Measurements from ENCODE around the gene SIVA1.

The SIVA1 gene

DNA sequence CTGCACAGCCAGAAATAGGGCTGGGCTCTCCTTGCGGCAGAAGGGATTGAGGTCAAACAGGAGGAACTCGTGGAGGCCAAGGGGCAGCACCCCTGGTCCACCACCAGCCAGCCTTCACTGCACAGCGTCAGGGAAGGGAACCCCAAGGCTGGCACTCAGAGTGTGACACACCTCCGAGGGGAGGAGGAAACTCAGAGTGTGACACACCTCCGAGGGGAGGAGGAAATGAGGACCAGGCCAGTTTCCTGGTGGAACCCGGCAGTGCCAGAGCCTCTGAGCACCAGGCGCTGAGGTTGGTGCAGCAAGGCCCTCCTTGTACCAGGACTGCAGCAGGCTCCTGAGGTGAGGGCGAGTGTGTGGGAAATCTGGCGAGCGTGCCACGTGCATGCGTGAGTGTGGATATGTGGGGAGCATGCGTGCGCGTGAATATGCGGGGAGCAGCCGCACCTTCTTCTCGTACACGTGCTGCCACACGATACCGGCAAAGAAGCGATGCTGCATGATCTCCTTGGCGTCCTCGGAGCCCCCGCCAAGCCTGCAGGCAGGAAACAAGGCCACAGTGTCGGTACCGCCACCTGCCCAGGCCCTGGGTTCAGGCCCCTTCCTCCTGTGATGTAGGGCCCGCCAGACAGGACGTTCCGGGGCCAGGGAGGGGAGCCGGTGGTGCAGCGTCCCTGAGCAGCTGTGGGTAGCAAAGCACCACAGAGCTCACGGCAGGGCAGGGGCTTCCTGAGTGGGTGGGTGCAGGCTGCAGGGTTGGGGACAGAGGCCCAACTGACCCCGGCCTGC, 19.2 kb downstream of the SIVA1 start:
- DNase-seq (ENCODE audit: low read depth): no peak

DNA sequence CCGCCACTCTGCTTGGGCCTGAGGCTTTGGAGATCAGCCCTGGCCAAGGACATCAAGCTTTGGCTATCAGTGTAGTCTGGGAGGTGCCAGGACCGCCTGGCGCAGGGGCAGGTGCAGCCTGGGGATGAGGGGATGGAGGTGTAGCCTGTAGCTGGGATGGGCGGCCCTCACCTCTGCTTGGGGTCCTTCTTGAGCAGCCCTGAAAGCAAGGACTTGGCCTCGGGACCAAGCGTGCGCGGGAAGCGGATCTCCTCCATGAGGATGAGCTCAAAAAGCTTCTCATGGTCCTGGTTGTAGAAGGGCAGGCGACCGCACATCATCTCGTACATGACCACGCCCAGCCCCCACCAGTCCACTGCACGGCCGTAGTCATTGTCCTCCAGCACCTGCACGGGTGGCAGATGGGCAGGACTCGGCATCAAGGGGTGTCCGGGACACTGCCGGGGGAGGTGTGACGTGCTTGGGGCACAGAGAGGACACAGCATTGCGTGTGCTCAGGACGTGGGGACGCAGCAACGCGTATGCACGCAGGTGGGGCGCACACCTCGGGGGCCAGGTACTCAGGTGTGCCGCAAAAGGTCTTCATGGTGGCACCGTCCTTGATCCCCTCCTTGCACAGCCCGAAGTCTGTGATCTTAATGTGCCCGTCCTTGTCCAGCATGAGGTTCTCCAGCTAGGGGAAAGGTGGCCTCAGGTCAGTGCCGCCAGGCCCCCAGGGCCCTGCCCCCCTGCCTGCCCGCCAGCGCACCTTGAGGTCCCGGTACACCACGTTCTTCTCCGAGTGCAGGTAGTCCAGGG, 20.0 kb downstream of the SIVA1 start:
- DNase-seq (ENCODE audit: low read depth): no peak

DNA sequence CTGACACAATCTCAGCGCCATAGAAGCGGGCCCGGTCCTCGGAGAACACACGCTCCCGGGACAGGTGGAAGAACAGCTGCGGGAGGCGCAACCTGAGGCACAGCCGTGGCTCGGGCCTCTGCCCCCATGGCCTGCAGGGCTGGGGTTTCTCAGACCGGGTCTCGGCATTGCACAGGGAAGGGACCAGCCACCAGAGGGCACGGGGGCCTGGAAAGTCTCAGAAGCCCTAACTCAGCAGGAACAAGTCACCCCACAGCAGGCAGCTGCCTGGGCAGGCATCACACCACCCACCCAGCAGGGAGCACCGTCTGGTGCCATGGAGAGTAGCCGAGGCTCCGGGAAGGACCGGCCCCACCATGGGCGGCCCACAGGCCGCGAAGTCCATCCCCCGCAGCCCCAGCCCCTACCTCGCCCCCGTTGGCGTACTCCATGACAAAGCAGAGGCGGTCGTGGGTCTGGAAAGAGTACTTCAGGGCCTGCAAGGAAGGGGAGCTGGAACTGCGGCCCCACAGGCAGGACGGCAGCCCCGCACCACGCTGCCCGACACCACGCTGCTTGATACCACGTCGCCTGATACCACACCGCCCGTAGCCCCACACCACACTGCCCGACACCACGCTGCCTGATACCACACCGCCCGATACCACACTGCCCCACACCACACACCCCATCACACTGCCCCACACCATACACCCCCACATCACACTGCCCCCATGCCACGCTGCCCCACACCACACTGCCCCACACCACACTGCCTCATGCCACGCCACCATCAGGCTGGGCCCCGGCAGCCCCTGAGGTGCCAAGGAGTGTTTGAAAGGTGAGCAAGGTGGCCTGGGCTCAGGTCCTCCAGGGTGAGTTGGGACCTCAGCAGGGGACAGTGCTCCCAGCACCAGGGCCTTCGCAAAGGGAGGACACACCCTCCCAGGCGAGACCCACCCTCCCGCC, 20.8 kb downstream of the SIVA1 start:
- no peak for DNase-seq (ENCODE audit: low read depth)

DNA sequence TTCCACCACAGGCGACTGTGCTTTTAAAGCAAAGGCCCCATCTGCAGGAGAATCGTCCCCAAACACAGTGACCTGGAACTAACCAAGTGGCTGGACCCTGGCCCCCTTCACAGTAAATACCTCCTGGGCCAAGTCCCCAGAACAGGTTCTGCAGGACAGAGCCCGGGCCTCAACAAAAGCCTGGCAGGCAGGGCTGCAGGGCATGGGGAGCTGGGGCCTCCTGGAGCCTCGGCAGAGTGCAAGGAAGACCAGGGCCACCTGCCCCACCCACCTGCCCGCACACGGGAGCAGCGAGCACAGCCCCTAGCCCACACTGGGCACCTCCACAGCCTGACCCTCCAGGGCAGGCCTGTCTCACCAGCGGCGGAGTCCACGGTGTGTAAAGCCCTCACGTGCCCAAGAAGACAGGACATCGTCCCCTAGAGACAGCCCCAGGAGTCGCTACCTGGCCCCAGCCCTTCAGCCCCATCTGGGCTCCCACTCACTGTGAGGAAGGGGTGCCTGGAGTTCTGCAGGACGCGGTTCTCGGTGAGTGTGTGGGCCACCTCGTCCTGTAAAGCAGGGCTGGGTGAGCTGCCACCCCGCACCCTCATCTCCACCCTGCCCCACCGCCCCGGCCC, 21.6 kb downstream of the SIVA1 start:
- no peak for DNase-seq (ENCODE audit: low read depth)

DNA sequence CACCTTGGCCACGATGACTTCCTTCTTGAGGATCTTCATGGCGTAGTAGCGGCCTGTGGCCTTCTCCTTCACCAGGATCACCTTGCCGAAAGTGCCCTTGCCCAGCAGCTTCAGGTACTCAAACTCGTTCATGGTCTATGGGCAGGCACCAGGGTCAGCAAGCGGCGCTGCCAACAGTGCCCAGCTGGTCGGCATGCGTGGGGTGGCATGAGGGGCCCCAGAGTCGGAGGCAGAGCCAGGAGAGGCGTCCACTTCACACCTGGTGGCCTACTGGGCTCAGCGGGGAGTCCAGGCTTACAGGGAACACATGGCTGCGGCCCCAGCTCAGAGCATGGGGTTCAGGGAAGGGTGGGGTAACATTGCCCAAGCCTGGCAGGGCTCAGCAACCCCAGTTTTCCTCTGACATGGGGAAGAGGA, 22.1 kb downstream of the SIVA1 start:
- DNase-seq (ENCODE audit: low read depth): no peak

DNA sequence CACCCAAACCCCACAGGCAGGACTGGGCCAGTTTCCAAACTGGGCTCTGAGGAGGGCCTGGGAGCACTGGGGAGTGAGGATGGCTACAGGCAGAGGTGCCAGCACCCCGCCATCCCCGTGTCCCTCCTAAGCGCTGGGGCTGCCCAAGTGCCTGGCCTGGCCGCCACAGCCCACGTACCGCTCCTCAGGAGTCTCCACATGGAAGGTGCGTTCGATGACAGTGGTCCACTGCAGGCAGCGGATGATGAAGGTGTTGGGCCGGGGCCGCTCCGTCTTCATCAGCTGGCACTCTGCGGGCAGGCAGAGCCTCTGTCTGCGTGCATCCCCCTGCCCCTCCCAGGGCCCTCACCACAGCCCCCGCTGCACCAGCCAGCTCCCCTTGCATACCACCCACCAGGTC, 23.5 kb downstream of the SIVA1 start:
- no peak for DNase-seq (ENCODE audit: low read depth)

DNA sequence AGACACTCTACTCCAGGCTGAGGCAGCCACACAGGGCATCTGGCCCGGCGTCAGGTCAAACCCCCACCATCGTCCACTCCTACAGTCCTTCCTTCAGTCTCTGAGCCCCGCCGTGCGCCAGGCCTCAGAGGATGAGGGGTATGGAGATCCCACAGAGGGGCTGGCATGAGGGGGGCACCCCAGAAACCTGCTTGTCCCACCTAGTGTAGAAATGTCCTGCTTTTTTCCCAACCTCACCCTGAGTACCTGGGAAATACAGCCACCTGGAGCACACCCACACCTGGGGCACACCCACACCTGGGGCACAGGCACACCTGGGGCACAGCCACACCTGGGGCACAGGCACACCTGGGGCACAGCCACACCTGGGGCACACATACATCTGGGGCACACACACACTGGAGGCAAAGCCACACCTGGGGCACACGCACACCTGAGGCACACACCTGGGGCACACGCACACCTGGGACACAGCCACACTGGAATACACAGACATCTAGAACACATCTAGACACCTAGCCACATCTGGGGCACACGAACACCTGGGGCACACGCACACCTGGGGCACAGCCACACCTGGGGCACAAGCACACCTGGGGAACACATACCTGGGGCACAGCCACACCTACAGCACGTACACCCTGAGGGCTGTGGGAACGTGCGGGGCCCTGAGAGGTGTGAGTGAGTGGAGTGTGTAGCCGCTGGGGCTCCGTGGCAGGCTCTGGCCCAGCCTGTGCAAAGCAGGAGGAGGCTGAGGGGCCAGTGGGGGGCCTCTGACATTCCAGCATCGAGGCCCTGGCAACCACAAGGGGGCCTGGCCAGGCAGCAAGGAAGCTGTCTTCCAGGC, 24.2 kb downstream of the SIVA1 start:
- DNase-seq (ENCODE audit: low read depth): no peak

DNA sequence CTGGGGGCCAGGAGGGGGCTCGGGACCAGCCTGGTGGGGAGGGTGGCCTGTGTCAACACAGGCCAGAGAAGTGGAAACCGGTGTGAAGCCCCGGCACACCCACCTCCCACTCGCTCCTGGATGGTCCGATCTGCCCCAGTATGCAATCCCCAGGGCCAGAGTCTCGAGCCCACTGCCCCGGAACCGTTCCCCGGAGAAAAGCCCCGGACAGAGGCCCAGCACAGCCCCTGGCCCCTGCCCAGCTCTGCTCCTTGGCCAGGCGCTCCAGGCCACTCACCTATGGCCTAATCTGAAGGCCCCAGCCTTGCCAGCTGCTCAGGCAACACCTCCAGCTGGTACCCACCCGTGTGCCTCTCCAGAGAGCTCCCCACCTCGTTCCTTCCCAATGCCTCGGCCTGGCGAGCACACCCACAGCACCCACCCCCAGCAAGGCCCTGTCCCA, 24.9 kb downstream of the SIVA1 start:
- DNase-seq (ENCODE audit: low read depth): no peak

DNA sequence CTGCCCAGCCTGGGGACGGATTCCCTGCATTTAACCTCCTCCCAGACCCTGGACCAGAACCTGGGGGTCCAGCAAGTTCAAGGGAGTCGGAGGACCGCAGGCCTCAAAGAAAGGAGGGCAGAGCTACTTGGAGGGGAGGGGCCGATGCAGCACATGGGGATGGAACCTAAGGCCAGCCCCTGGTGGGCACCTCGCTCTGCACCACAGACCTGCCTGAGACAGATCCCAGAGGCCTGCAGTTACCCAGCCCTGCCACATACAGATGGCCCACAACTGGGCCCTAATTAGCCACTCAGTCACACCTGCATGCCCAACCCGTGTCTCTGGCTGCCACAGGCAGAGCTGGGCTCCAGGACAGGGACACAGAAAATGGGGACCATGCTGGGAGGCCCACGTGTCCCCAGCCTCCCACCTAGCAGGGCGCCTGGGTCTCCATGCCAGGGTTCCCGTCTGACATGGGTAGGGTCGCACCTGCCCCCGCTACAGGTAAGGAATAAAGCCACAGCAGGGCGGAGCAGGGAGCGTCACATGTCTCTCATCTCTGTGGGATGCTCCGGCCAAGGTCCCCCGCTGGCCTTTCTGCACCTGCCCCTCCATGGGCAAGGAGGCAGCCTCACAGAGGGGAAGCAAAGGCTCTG, 25.9 kb downstream of the SIVA1 start:
- no peak for DNase-seq (ENCODE audit: low read depth)

DNA sequence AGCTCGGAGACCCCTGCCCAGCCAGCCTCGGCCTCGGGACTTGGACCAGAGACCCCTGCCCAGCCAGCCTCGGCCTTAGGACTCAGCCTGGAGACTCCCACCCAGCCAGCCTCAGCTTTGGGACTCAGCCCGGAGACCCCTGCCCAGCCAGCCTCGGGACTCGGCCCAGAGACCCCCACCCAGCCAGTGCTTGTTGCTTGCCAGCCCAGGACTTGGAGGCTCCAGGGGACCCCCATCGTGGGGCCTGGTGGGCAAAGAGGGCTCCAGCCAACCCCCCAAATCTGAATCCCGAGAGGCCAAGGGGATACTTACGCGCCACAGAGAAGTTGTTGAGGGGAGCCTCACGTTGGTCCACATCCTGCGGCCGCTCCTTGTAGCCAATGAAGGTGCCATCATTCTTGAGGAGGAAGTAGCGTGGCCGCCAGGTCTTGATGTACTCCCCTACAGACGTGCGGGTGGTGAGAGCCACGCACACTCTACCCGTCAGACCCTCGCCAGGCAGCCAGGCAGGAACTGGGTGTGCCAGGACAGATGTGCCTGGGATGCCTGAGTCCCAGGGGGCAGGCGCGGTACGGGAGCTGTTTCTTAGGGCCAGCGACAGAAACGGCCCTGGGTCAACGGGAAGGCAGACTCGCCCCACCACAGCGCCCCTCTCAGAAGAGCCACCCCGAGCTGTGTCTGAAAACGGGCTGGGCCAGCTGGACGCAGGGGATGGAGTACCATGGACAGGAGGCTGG, 27.0 kb downstream of the SIVA1 start:
- no peak for DNase-seq (ENCODE audit: low read depth)

DNA sequence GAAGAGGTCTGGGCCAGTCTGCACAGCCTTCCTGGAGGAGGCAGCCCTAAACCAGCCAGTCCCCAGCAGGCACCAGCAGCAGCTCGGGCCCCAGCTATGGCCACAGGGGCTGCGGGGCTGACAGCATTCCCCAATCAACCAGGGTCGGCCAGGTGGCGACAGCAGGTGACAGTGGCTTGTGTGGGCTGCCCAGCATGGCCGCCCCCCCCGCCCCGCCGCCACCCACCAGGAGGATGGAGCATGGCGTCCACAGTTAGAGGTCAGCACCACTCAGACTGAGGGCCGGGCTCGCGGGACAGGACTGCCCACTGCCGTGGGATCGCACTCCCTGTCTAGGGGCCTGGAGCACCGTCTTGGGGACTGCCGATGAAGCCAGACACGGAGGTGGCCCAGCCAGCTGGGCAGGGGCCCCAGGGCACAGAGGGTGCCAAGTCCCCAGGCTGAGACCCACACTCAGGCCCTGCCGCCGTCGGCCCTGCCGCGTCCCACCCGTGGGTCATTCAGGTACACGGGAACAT, 27.6 kb downstream of the SIVA1 start:
- no peak for DNase-seq (ENCODE audit: low read depth)

DNA sequence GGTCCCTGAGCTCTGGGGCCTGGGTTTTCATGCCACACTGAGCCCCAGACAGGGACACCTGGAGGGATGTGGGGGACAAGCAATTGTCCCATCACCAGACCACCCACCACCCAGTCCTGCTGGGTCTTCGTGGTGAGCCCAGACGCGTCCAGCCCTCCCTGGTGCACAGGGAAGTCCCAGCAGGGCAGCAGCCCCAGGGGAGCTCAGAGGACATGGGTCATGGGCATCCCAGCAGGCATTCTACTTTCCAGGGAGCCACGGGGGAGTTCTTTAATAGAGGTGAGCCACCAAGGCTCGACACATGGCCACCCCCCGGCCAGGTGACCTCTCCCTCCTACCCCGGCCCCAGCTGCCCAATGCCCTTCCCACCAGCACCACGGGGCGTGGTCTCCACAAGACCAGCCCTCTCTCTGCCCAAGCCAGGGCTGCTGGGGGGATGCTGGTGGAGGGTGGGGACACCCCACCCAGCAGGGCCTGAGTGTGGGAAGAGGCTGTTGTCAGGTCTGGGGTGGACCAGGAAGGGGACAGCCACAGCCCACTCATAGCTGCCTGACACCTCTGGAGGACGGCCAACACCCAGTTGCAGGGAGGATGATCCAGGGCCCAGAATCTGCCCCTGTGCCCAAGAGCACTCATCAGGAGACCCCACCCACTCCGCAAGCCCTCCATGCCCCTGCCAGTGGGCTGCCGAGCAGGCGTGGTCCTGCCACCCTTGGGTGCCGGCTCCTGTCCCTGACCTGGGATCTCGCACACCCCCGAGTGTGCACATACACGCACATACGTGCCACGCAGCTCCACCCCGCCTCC, 28.5 kb downstream of the SIVA1 start:
- no peak for DNase-seq (ENCODE audit: low read depth)

DNA sequence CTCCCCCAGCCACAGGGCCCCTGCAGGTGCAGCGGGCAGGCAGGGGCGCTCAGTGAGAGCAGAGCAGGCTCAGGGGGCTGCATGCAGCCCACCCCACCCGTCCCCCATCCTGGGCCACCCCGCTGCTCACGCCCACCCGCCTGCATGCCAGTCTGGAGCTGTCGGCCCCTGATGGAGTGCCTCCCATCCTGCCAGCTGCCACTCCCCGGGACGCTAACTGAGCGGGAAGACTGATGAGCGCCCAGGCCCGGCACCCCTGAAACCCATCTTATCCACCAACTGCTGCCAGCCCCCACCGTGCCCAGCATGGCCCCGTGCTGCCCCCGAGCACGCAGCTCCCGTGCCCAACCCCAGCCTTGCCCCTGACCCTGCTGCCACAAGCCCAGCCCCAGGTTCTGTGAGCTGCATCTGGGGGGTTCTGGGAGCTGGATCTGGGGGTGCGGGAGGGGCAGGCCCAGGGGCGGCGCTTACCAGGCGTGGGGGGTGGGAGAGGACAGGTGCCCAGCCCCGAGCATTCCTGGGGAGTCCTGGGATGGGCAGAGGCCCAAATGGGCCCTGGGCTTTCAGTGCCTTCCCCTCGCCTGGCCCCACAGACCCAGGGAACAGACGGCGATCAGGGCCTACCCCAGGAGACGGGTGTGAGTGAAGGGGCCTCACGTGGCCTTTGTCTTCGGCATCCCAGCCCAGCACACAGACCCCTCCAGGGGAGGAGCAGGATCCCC, 29.3 kb downstream of the SIVA1 start:
- DNase-seq (ENCODE audit: low read depth): no peak

DNA sequence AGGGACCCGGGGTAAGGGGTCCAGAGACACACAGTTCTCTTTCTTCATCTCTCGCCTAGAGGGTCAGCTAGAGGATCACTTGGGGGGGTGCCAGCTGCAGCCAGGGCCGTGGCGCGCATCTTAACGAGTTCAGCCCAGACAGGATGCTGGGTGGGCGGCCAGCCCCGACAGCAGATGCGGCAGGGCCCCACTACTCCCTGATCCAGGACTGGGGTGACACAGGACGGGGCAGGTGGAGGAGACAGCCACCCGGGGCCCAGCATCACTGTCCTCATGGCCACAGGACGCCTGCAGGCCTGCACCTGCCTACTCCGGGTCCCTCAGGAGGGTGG, 29.8 kb downstream of the SIVA1 start:
- no peak for DNase-seq (ENCODE audit: low read depth)

DNA sequence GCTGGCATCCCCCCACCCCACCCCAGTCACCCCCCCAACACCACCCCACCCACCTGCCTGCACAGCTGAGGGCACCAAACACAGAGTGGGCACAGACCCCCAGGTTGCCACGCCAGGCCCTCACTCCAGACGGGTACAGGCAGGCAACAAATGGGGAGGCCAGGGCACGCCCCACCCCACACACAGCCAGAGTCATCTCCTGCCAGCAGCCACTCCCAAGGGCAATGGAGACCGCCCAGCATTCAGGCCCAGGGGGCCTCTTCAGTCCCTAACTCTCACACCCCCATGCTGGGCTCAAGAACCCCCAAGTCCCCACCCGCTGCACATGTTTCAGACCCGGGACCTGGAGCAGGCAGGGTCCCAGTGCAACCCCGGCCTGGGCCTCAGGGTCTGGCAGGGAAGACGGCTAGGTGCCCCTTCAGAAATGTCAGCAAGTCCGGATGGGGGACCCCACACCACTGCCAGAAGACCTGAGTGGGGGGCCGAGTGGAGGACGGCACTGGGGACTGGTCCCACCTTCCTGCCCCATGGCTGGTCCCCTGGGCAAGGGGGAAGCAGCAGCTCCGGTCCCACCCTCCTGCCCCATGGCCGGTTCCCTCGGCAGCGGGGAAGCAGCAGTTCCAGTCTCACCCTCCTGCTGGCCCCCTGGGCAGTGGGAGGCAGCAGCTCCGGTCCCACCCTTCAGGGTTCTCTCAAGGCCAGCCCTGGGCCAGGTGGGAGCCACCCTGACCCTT, 30.7 kb downstream of the SIVA1 start:
- DNase-seq (ENCODE audit: low read depth): no peak

DNA sequence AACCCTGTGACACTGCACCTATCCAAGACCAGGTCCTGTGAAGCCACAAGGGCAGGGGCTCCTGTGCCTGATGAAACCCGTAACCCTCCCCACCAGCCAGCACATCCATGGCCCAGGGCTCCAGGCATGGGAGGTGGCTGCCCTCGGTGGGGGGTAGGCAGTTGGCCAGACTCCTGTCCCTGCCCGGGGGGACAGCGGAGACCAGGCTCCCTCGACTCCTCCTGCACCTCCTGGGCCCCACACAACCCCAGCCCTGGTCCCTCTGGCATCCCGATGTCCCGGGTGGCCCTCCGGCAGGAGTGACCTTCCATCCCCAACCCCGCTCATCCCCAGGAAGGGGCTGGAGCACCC, 31.2 kb downstream of the SIVA1 start:
- DNase-seq (ENCODE audit: low read depth): no peak
